IMR-90 (cell line): ENCODE measurements around the gene LAMA5. TPM values are rescaled to one million over a fixed set of nuclear protein-coding genes. Genes with fewer than 3 reads are reported as not detected.

Experiments used
- ATAC-seq: fragments of 200-7000 bp; cut with Tn5 transposase; 2 replicates; pipeline ENCODE4 v1.9.1; 2020; ENCODE audit warnings: low read depth, mild to moderate bottlenecking, moderate library complexity
- BruUV-seq: library from RNA; stranded (reverse); fragments of 400-500 nt; replicated peaks from 2 replicates; lab custom pipeline; 2021; lab: Mats Ljungman, UMichigan
- CTCF ChIA-PET: fragments of 300-600 bp; formaldehyde crosslinking; extraction: SDS; loops from one replicate; lab custom pipeline; 2021; ENCODE audit warnings: antibody characterized with exemption; lab: Yijun Ruan, JAX
- POLR2A ChIA-PET: fragments of 300-600 bp; sonication (Branson Sonifier 250); formaldehyde crosslinking; loops from one replicate; lab custom pipeline; 2022; ENCODE audit warnings: antibody characterized with exemption; ENCODE audit not compliant: unreplicated experiment; lab: Charles Lee
- DNase-seq: peaks from one replicate; pipeline ENCODE4 v3.0.0; 2013
- H2AFZ ChIP-seq: replicated peaks from 2 replicates; pipeline ENCODE3; 2013; ENCODE audit warnings: low read length, mild to moderate bottlenecking; ENCODE audit not compliant: poor library complexity
- H2AK5ac ChIP-seq: 2 replicates; pipeline ENCODE4 v1.6.1; 2013; ENCODE audit warnings: low read depth, low read length, inconsistent platforms
- H2AK9ac ChIP-seq: replicated peaks from 2 replicates; pipeline ENCODE3; 2013; ENCODE audit warnings: mild to moderate bottlenecking, low read depth, low read length, moderate library complexity; ENCODE audit not compliant: poor library complexity
- H2BK120ac ChIP-seq: 2 replicates; pipeline ENCODE4 v1.6.1; 2013; ENCODE audit warnings: low read depth, low read length, inconsistent platforms
- H2BK15ac ChIP-seq: 3 replicates; pipeline ENCODE4 v1.6.1; 2013; ENCODE audit warnings: low read depth, low read length, inconsistent platforms
- H2BK20ac ChIP-seq: 2 replicates; pipeline ENCODE4 v1.6.1; 2013; ENCODE audit warnings: low read depth, mild to moderate bottlenecking, inconsistent platforms, low read length, moderate library complexity
- H2BK5ac ChIP-seq: 2 replicates; pipeline ENCODE4 v1.6.1; 2013; ENCODE audit warnings: mild to moderate bottlenecking, low read depth, low read length, inconsistent platforms; ENCODE audit not compliant: poor library complexity, severe bottlenecking
- H3K14ac ChIP-seq: replicated peaks from 2 replicates; pipeline ENCODE4 v1.6.1; 2013; ENCODE audit warnings: low read depth, low read length, inconsistent platforms
- H3K18ac ChIP-seq: 2 replicates; pipeline ENCODE4 v1.6.1; 2013; ENCODE audit warnings: low read depth, low read length, control low read depth
- H3K23ac ChIP-seq: 2 replicates; pipeline ENCODE4 v1.6.1; 2013; ENCODE audit warnings: low read depth, low read length, inconsistent platforms
- H3K27ac ChIP-seq: 2 replicates; pipeline ENCODE4 v1.5.1; 2013; ENCODE audit warnings: mild to moderate bottlenecking, control low read depth, low read length; ENCODE audit not compliant: insufficient read depth
- H3K27me3 ChIP-seq: 2 replicates; pipeline ENCODE4 v1.6.1; 2013; ENCODE audit warnings: low read length; ENCODE audit not compliant: control insufficient read depth, insufficient read depth
- H3K36me3 ChIP-seq: 2 replicates; pipeline ENCODE4 v1.6.1; 2013; ENCODE audit warnings: low read length, mixed read lengths; ENCODE audit not compliant: control insufficient read depth, insufficient read depth
- H3K4ac ChIP-seq: 2 replicates; pipeline ENCODE4 v1.6.1; 2013; ENCODE audit warnings: low read depth, low read length, inconsistent platforms
- H3K4me1 ChIP-seq: 2 replicates; pipeline ENCODE4 v1.6.1; 2013; ENCODE audit warnings: low read length, mixed read lengths; ENCODE audit not compliant: control insufficient read depth, insufficient read depth
- H3K4me2 ChIP-seq: 2 replicates; pipeline ENCODE4 v1.6.1; 2013; ENCODE audit warnings: low read depth, mild to moderate bottlenecking, control low read depth, low read length, moderate library complexity
- H3K4me3 ChIP-seq: 2 replicates; pipeline ENCODE4 v1.5.1; 2013; ENCODE audit warnings: low read depth, mild to moderate bottlenecking, control low read depth, low read length, moderate library complexity; ENCODE audit not compliant: insufficient read depth
- H3K56ac ChIP-seq: 2 replicates; pipeline ENCODE4 v1.6.1; 2013; ENCODE audit warnings: low read length, inconsistent platforms; ENCODE audit not compliant: insufficient read depth; ENCODE audit errors: extremely low read depth
- H3K79me1 ChIP-seq, 2 experiments: 2 replicates each; pipeline ENCODE4 v1.6.1; 2013; ENCODE audit warnings: low read length in 2 of 2, inconsistent platforms in 1 of 2, low read depth in 1 of 2
- H3K9ac ChIP-seq: 2 replicates; pipeline ENCODE4 v1.6.1; 2013; ENCODE audit warnings: low read depth, low read length, control low read depth
- H3K9me1 ChIP-seq: 2 replicates; pipeline ENCODE4 v1.6.1; 2013; ENCODE audit warnings: low read length, inconsistent platforms; ENCODE audit not compliant: insufficient read depth
- H3K9me3 ChIP-seq: 2 replicates; pipeline ENCODE4 v1.6.1; 2013; ENCODE audit warnings: low read length; ENCODE audit not compliant: control insufficient read depth, insufficient read depth
- H4K20me1 ChIP-seq: 2 replicates; pipeline ENCODE4 v1.6.1; 2013; ENCODE audit warnings: low read length, inconsistent platforms; ENCODE audit not compliant: insufficient read depth
- H4K5ac ChIP-seq: 2 replicates; pipeline ENCODE4 v1.6.1; 2013; ENCODE audit warnings: mild to moderate bottlenecking, low read depth, low read length, control low read depth
- H4K8ac ChIP-seq, 2 experiments: 2 replicates each; pipeline ENCODE4 v1.6.1; 2013; ENCODE audit warnings: low read depth in 2 of 2, low read length in 2 of 2, control low read depth in 1 of 2, inconsistent platforms in 1 of 2
- H4K91ac ChIP-seq: 2 replicates; pipeline ENCODE4 v1.6.1; 2013; ENCODE audit warnings: low read depth, low read length, inconsistent platforms; ENCODE audit not compliant: insufficient read depth
- BHLHE40 ChIP-seq: fragments of 150-350 bp; IDR thresholded peaks from 2 replicates; pipeline ENCODE4 v1.6.1; 2016; ENCODE audit warnings: mild to moderate bottlenecking, low read depth, low read length
- CEBPB ChIP-seq: IDR thresholded peaks from 2 replicates; pipeline ENCODE4 v1.6.1; 2012; ENCODE audit warnings: low read depth, low read length, improper control_type of control experiment
- CHD1 ChIP-seq: IDR thresholded peaks from 2 replicates; pipeline ENCODE4 v1.6.1; 2012; ENCODE audit warnings: low read depth, low read length, improper control_type of control experiment
- CTCF ChIP-seq: conservative IDR thresholded peaks from 2 replicates; pipeline ENCODE4 v1.5.1; 2012; ENCODE audit warnings: mild to moderate bottlenecking, low read depth, low read length, improper control_type of control experiment
- ELK1 ChIP-seq: fragments of 150-350 bp; IDR thresholded peaks from 2 replicates; pipeline ENCODE4 v1.6.1; 2016; ENCODE audit warnings: low read depth, mild to moderate bottlenecking, low read length, moderate library complexity, borderline replicate concordance
- FOS ChIP-seq: fragments of 150-350 bp; IDR thresholded peaks from 2 replicates; pipeline ENCODE4 v1.6.1; 2016; ENCODE audit warnings: low read depth, low read length
- MAFK ChIP-seq: IDR thresholded peaks from 2 replicates; pipeline ENCODE4 v1.6.1; 2012; ENCODE audit warnings: low read depth, low read length, improper control_type of control experiment
- MAZ ChIP-seq: IDR thresholded peaks from 2 replicates; pipeline ENCODE4 v1.6.1; 2012; ENCODE audit warnings: low read depth, mild to moderate bottlenecking, low read length, improper control_type of control experiment, moderate library complexity, borderline replicate concordance
- MXI1 ChIP-seq: IDR thresholded peaks from 2 replicates; pipeline ENCODE4 v1.6.1; 2012; ENCODE audit warnings: low read depth, mild to moderate bottlenecking, low read length, moderate library complexity, borderline replicate concordance
- NFE2L2 ChIP-seq: fragments of 150-350 bp; IDR thresholded peaks from 2 replicates; pipeline ENCODE4 v1.6.1; 2016; ENCODE audit warnings: low read depth, mild to moderate bottlenecking, low read length
- POLR2A ChIP-seq: IDR thresholded peaks from 2 replicates; pipeline ENCODE4 v1.6.1; 2012; ENCODE audit warnings: mild to moderate bottlenecking, low read depth, low read length
- RAD21 ChIP-seq: IDR thresholded peaks from 2 replicates; pipeline ENCODE4 v1.6.1; 2012; ENCODE audit warnings: low read length, improper control_type of control experiment
- RCOR1 ChIP-seq: IDR thresholded peaks from 2 replicates; pipeline ENCODE4 v1.6.1; 2012; ENCODE audit warnings: mild to moderate bottlenecking, low read length, improper control_type of control experiment; ENCODE audit not compliant: insufficient replicate concordance
- RFX5 ChIP-seq: IDR thresholded peaks from 2 replicates; pipeline ENCODE4 v1.8.0; 2012; ENCODE audit warnings: low read depth, mild to moderate bottlenecking, low read length, moderate library complexity
- SMC3 ChIP-seq: fragments of 150-350 bp; IDR thresholded peaks from 2 replicates; pipeline ENCODE4 v1.6.1; 2016; ENCODE audit warnings: low read depth, mild to moderate bottlenecking, antibody characterized with exemption, low read length, moderate library complexity
- USF2 ChIP-seq: fragments of 150-350 bp; IDR thresholded peaks from 2 replicates; pipeline ENCODE4 v1.6.1; 2017; ENCODE audit warnings: mild to moderate bottlenecking, antibody characterized with exemption, low read length, low read depth
- WGBS, 2 experiments: methylation state at CpG; one replicate each; pipeline versions ENCODE4 v1.1.5 to v1.1.7; 2013; ENCODE audit warnings: missing lambda C conversion rate in 2 of 2; ENCODE audit not compliant: insufficient read length in 1 of 2; ENCODE audit errors: extremely low coverage in 2 of 2; 5-methylcytosine and 5-hydroxymethylcytosine counted together
- dilution Hi-C: fragments of 300-500 bp; cut with HindIII; formaldehyde crosslinking; loops from one replicate; pipeline ENCODE4 v1.14.3; 2018; ENCODE audit warnings: low sequenced_read_pairs; ENCODE audit not compliant: unreplicated experiment
- in situ Hi-C: fragments of 300-500 bp; cut with MboI; formaldehyde crosslinking; loops from 3 replicates; pipeline ENCODE4 v1.14.3; 2019; ENCODE audit warnings: low sequenced_read_pairs, inconsistent platforms, mixed read lengths
- intact Hi-C: fragments of 100-400 bp; cut with micrococcal nuclease; formaldehyde crosslinking; loops from 2 replicates; pipeline ENCODE4 v1.10.0; 2022
- polyA plus RNA-seq, 3 experiments: library from polyadenylated mRNA; depleted of rRNA; stranded (reverse); fragments of >200 nt; gene quantifications; 2 replicates each; pipeline ENCODE4 v1.2.3, GENCODE V29; 2012; ENCODE audit warnings: low replicate concordance in 1 of 3
- total RNA-seq: library from RNA; depleted of rRNA; stranded (reverse); fragments of >200 nt; gene quantifications from 2 replicates; pipeline ENCODE4 v1.2.3, GENCODE V29; 2012

The LAMA5 gene
- total and polyA plus RNA-seq, 2 of the 4 experiments (the other 2 are of a cell fraction) = 0.90 to 7.3 TPM

DNA sequence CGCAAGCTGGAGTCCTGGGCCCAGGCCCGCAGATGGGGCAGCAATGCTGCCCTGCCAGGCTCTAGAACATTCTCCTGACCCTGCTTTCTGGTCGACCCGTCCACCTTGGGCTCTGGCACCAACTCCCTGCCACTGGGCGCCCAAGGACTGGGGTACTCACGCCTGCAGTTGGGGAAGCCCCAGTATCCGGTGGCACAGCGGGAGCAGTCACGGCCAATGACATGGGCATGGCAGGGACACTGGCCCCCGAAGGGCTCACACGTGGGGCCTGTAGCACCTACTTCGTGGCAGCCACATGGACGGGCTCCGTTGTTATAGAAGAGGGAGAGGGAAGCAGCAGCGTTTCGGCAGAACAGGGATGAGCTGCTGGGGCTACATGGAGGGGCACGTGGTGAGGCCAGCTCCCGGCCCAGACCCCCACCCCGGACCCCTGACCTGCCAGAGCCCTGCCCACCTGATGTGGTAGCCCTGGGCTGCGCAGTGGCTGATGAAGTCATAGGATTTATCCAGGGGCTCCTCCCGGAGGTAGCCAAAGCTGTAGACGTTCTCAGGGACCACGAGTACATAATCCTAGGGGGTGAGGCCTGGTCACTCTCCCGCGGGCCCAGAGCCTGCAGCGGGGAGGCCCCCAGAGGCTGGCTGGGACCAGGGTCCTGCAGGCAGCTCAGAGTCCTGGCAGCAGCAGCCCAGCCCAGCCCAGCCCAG, 38.3 kb downstream of the LAMA5 start:
- Histone ChIP-seq H3K79me1 (no peaks in the 10 kb centered on the region), H2BK120ac (no peak overlapping the region), H3K9ac (no peak overlapping the region), H3K4me1 (no peaks in the 10 kb centered on the region), H3K27me3 (no peaks in the 10 kb centered on the region), H2BK15ac (no peak overlapping the region), H3K23ac (no peak overlapping the region), H3K9me3 (no peaks in the 10 kb centered on the region), H2BK5ac (no peak overlapping the region), H2AK5ac (no peak overlapping the region), H3K27ac (no peak overlapping the region), H2AK9ac (no peak overlapping the region), H4K91ac (no peak overlapping the region), H3K4me3 (no peak overlapping the region), H4K5ac (no peak overlapping the region), H3K18ac (no peak overlapping the region), H3K14ac (no peak overlapping the region), H3K9me1 (no peaks in the 10 kb centered on the region), H3K36me3 (peaks cover 56% of the 10 kb centered on the region), H3K4me2 (no peak overlapping the region), H2BK20ac (no peak overlapping the region), H2AFZ (no peak overlapping the region), H3K56ac (no peak overlapping the region), H4K20me1 (no peaks in the 10 kb centered on the region; the same call in 1 of the 2 replicates), H4K8ac (no peak overlapping the region), H3K4ac (no peak overlapping the region)
- DNase-seq (no peak), ATAC-seq (no peak)
- in situ Hi-C loops = no loop called here
- intact Hi-C loops = no loop called here
- 94% methylated on average over 10 of the region's 26 CpGs; no CpG with 5 or more reads in 1 of the 2 experiments for WGBS, 2 experiments
- POLR2A ChIA-PET = no interaction called here
- TF ChIP-seq MAFK (no peak), MXI1 (no peak), NFE2L2 (no peak), POLR2A (no peak), CEBPB (no peak), CTCF (no peak), RCOR1 (no peak), FOS (no peak), BHLHE40 (no peak), SMC3 (no peak), ELK1 (no peak), RAD21 (no peak), USF2 (no peak), MAZ (no peak), CHD1 (no peak), RFX5 (no peak)
- CTCF ChIA-PET = no interaction called here
- dilution Hi-C loops = no loop called here
- no TSS peak for BruUV-seq
